ENCODE measurements around the gene STAC. TPM values are rescaled to one million over a fixed set of nuclear protein-coding genes. Genes with fewer than 3 reads are reported as not detected.

STAC gene
- total RNA-seq, 3 donors from 2014 or later = 1.4 to 6.1 (median 5.6) TPM

DNA sequence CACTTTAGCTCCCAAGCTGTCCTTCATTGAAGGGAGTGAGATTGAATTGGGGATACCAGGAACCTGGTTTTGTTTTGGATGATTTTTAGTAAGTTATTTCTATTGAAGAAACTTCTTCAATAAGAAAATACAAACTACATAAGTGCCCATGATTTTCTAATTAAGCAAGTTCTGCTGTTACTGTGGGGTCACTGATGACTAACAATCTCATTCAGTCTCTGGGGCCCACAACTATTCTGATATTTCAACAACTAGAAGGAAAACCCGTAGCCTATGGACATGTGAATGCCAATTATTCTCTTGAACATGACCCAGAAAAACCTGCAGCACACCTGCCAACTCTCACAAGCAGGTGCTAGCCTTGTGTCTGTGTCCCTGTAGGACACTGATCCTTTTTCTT is 199.4 kb downstream of the STAC start:
- intact Hi-C loops (cut with DNase I; ENCODE audit: low total_unique reads) = no loop called here
- Histone ChIP-seq H3K9me3 (peaks cover 16 to 21% of the 10 kb centered on the region in 2 donors), H3K27me3 (no peaks in the 10 kb centered on the region), H3K4me1 (no peaks in the 10 kb centered on the region), H3K4me3 (no peak overlapping the region), H3K36me3 (no peaks in the 10 kb centered on the region), H3K27ac (no peak overlapping the region)
- no peak for DNase-seq (ENCODE audit: low spot score in 2 of 2)
- TF ChIP-seq, protein P1, sequence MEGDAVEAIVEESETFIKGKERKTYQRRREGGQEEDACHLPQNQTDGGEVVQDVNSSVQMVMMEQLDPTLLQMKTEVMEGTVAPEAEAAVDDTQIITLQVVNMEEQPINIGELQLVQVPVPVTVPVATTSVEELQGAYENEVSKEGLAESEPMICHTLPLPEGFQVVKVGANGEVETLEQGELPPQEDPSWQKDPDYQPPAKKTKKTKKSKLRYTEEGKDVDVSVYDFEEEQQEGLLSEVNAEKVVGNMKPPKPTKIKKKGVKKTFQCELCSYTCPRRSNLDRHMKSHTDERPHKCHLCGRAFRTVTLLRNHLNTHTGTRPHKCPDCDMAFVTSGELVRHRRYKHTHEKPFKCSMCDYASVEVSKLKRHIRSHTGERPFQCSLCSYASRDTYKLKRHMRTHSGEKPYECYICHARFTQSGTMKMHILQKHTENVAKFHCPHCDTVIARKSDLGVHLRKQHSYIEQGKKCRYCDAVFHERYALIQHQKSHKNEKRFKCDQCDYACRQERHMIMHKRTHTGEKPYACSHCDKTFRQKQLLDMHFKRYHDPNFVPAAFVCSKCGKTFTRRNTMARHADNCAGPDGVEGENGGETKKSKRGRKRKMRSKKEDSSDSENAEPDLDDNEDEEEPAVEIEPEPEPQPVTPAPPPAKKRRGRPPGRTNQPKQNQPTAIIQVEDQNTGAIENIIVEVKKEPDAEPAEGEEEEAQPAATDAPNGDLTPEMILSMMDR (IDR thresholded peaks at IDR 0.05) = no peak
- TF ChIP-seq POLR2AphosphoS5 (IDR thresholded peaks at IDR 0.05) = no peak
- no peak for TF ChIP-seq POLR2A (IDR thresholded peaks at IDR 0.05)

DNA sequence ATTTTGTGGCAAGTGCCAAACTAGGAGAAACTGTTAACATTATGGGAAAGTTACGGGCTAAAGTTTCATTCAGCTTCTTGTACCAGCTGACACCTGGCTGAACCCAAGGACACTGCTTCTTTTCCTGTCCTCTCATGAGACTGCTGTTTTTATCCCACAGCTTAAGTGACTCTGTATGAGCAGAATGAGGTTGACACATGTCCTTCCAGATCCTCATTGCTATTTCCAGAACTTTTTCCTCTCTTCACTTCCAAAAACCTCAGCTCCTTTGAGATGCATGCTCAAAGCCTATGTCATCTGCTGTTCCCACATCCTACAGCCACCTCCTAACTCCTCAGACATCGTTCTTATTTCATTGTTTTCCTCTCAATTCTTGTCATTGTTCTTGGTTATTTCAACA is 200.4 kb downstream of the STAC start:
- Histone ChIP-seq H3K9me3 (peaks cover 16 to 24% of the 10 kb centered on the region in 2 donors), H3K36me3 (no peaks in the 10 kb centered on the region), H3K27me3 (no peaks in the 10 kb centered on the region), H3K4me1 (no peaks in the 10 kb centered on the region), H3K4me3 (no peak overlapping the region), H3K27ac (no peak overlapping the region)
- no peak for DNase-seq (ENCODE audit: low spot score in 2 of 2)
- TF ChIP-seq, protein P1 (IDR thresholded peaks at IDR 0.05) = no peak
- TF ChIP-seq POLR2AphosphoS5 (IDR thresholded peaks at IDR 0.05) = no peak
- TF ChIP-seq POLR2A (IDR thresholded peaks at IDR 0.05) = no peak
- intact Hi-C loops (cut with DNase I; ENCODE audit: low total_unique reads) = no loop called here

DNA sequence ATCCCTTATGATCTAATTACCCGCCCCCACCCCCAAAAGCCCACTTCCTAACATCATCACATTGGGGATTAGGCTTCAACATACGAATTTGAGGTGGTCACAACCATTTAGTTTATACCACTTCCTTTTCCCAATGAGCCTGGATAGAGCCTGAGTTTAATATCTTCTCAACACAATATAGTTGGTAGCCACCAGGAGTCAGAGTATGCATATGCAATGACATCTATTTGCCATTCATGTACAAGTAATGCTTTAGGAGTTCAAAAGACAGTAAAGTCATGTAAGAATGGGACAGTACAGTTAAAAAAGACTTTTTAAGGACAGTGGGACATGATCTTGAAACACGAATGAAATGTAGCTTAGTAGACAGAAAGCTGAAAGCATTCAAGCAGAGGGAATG is 211.7 kb downstream of the STAC start:
- H3K27me3 ChIP-seq = no peaks in the 10 kb centered on the region
- H3K36me3 ChIP-seq = no peaks in the 10 kb centered on the region
- H3K4me1 ChIP-seq = no peaks in the 10 kb centered on the region
- peaks cover 0 to 16% of the 10 kb centered on the region in 2 donors for H3K9me3 ChIP-seq
- H3K27ac ChIP-seq = no peak overlapping the region
- no peak for DNase-seq (ENCODE audit: low spot score in 2 of 2)
- no peak overlapping the region for H3K4me3 ChIP-seq
- TF ChIP-seq POLR2A (IDR thresholded peaks at IDR 0.05) = no peak
- TF ChIP-seq, protein P1 (IDR thresholded peaks at IDR 0.05) = no peak
- TF ChIP-seq POLR2AphosphoS5 (IDR thresholded peaks at IDR 0.05) = no peak
- intact Hi-C loops (cut with DNase I; ENCODE audit: low total_unique reads) = no loop called here

DNA sequence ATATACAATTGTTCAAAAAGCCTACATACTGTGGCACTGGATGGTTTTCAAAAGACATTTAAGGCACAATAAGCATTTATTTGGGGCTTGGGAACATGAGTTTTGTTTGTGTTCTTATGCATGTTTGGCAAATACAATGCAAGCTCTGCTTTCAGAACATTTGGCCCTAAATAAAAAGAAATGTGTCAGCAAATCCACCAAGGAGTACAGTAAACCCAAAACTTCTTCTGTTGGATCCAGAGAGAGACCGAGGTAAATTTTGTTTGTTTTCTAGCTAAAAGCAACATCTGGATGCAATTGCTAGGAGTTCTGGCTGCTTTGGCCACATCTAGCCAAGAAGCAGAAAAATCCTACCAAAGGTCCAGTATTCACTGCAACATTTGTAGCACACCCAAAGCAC is 215.2 kb downstream of the STAC start:
- no peaks in the 10 kb centered on the region for H3K9me3 ChIP-seq
- TF ChIP-seq POLR2A (IDR thresholded peaks at IDR 0.05) (no peak), POLR2AphosphoS5 (IDR thresholded peaks at IDR 0.05) (no peak)
- TF ChIP-seq, protein P1 (IDR thresholded peaks at IDR 0.05) = no peak
- peak overlapping the region in 1 of 2 donors; percentile 1 for H3K27ac ChIP-seq
- no peak for DNase-seq (ENCODE audit: low spot score in 2 of 2)
- no peaks in the 10 kb centered on the region for H3K4me1 ChIP-seq
- no peak overlapping the region for H3K4me3 ChIP-seq
- peaks cover 4% of the 10 kb centered on the region for H3K36me3 ChIP-seq
- no peaks in the 10 kb centered on the region for H3K27me3 ChIP-seq
- intact Hi-C loops (cut with DNase I; ENCODE audit: low total_unique reads) = no loop called here

DNA sequence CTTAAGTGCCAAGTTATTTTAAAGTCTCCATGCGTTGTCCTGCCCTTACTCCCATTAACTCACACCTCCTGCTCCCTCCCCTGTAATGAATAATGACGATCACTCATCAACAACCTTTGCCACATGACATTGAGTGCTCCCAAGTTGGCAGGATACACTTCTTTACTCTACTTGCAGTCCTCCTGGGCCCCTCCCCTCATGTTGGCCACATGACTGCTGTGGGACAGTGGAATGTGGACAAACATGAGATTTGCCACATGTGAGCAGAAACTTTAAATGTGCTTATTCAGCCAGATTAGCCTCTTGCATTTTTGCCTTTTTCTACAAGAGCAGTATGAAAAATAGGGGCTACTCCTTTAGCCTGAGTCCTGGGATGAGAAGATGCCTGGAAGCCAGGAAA is 216.1 kb downstream of the STAC start:
- intact Hi-C loops (cut with DNase I; ENCODE audit: low total_unique reads) = no loop called here
- no peaks in the 10 kb centered on the region for H3K27me3 ChIP-seq

More for the DNA sequence above, 216.1 kb downstream of the STAC start:
- DNase-seq (ENCODE audit: low spot score in 2 of 2) = no peak
- Histone ChIP-seq H3K9me3 (no peaks in the 10 kb centered on the region), H3K4me1 (no peaks in the 10 kb centered on the region), H3K36me3 (peaks cover 4% of the 10 kb centered on the region), H3K27ac (peak overlapping the region in 1 of 2 donors; percentile 1), H3K4me3 (no peak overlapping the region)
- TF ChIP-seq, protein P1 (IDR thresholded peaks at IDR 0.05) = no peak
- no peak for TF ChIP-seq POLR2AphosphoS5 (IDR thresholded peaks at IDR 0.05)
- no peak for TF ChIP-seq POLR2A (IDR thresholded peaks at IDR 0.05)

All from breast epithelium (tissue), 4 donors.